Measurements from ENCODE around the gene CDK5RAP1.

GRCh38 chr20:33438481-33438880 is 37.2 kb upstream of the CDK5RAP1 start:
- TF ChIP-seq CTCF (IDR thresholded peaks at IDR 0.05 in 8 of 11, conservative IDR thresholded peaks at IDR 0.05 in 3 of 11): no peak
- TF ChIP-seq POLR2A (IDR thresholded peaks at IDR 0.05): no peak
- no peak for TF ChIP-seq POLR2AphosphoS5 (IDR thresholded peaks at IDR 0.05)

Measured in spleen (tissue), 7 donors.